ENCODE results near the gene ROMO1. TPM values are rescaled to one million over a fixed set of nuclear protein-coding genes. Genes with fewer than 3 reads are reported as not detected.

The ROMO1 gene
- total and polyA plus RNA-seq, 8 donors = 101 to 651 (median 345) TPM

GRCh38 chr20:35669681-35670080, 29.5 kb upstream of the ROMO1 start:
- intact Hi-C loops (cut with DNase I; ENCODE audit: low total_unique reads) = no loop called here
- no peak for DNase-seq
- Histone ChIP-seq H3K27me3 (no peaks in the 10 kb centered on the region), H3K27ac (no peak overlapping the region), H3K36me3 (peaks cover 35 to 72% (median 64%) of the 10 kb centered on the region in 4 donors), H3K9me3 (no peaks in the 10 kb centered on the region), H3K4me1 (peaks cover 0 to 4% (median 0%) of the 10 kb centered on the region in 4 donors), H3K4me3 (no peak overlapping the region)
- TF ChIP-seq POLR2A (IDR thresholded peaks at IDR 0.05) (no peak), POLR2AphosphoS5 (IDR thresholded peaks at IDR 0.05) (no peak), EP300 (IDR thresholded peaks at IDR 0.05) (no peak)
- TF ChIP-seq, protein P1, sequence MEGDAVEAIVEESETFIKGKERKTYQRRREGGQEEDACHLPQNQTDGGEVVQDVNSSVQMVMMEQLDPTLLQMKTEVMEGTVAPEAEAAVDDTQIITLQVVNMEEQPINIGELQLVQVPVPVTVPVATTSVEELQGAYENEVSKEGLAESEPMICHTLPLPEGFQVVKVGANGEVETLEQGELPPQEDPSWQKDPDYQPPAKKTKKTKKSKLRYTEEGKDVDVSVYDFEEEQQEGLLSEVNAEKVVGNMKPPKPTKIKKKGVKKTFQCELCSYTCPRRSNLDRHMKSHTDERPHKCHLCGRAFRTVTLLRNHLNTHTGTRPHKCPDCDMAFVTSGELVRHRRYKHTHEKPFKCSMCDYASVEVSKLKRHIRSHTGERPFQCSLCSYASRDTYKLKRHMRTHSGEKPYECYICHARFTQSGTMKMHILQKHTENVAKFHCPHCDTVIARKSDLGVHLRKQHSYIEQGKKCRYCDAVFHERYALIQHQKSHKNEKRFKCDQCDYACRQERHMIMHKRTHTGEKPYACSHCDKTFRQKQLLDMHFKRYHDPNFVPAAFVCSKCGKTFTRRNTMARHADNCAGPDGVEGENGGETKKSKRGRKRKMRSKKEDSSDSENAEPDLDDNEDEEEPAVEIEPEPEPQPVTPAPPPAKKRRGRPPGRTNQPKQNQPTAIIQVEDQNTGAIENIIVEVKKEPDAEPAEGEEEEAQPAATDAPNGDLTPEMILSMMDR (IDR thresholded peaks at IDR 0.05) = no peak
- WGBS, 5 donors = 81 to 100% (median 89%) methylated on average over 1 of the region's 1 CpG

- WGBS, 5 donors = 86 to 98% (median 92%) methylated on average over 4 of the region's 4 CpGs
- peak in 1 of 2 donors; percentile 11 for DNase-seq
- H3K4me1 ChIP-seq = no peaks in the 10 kb centered on the region
- H3K4me3 ChIP-seq = no peak overlapping the region
- no peaks in the 10 kb centered on the region for H3K27me3 ChIP-seq
- no peaks in the 10 kb centered on the region for H3K9me3 ChIP-seq
- no peak overlapping the region for H3K27ac ChIP-seq
- intact Hi-C loops (cut with DNase I; ENCODE audit: low total_unique reads) = no loop called here
- TF ChIP-seq POLR2A (IDR thresholded peaks at IDR 0.05) (no peak), EP300 (IDR thresholded peaks at IDR 0.05) (no peak), POLR2AphosphoS5 (IDR thresholded peaks at IDR 0.05) (no peak)
- TF ChIP-seq, protein P1 (IDR thresholded peaks at IDR 0.05) = no peak
- peaks cover 40 to 94% (median 90%) of the 10 kb centered on the region in 4 donors for H3K36me3 ChIP-seq
Measured at GRCh38 chr20:35673884-35674283, 25.3 kb upstream of the ROMO1 start.

GRCh38 chr20:35674921-35675320, 24.3 kb upstream of the ROMO1 start:
- H3K36me3 ChIP-seq = peaks cover 34 to 94% (median 90%) of the 10 kb centered on the region in 4 donors
- H3K27me3 ChIP-seq = no peaks in the 10 kb centered on the region
- intact Hi-C loops (cut with DNase I; ENCODE audit: low total_unique reads) = no loop called here
- no peaks in the 10 kb centered on the region for H3K4me1 ChIP-seq
- no peak overlapping the region for H3K27ac ChIP-seq
- peak in 1 of 2 donors; percentile 16 for DNase-seq
- WGBS, 5 donors = 88 to 99% (median 95%) methylated on average over 8 of the region's 8 CpGs
- no peaks in the 10 kb centered on the region for H3K9me3 ChIP-seq
- TF ChIP-seq, protein P1 (IDR thresholded peaks at IDR 0.05) = no peak
- TF ChIP-seq POLR2AphosphoS5 (IDR thresholded peaks at IDR 0.05) (no peak), EP300 (IDR thresholded peaks at IDR 0.05) (no peak)
- no peak overlapping the region for H3K4me3 ChIP-seq

GRCh38 chr20:35680452-35681183, 18.6 kb upstream of the ROMO1 start:
- Histone ChIP-seq H3K27ac (no peak overlapping the region), H3K36me3 (peaks cover 9 to 84% (median 77%) of the 10 kb centered on the region in 4 donors), H3K4me1 (peaks cover 0 to 2% (median 0%) of the 10 kb centered on the region in 4 donors), H3K4me3 (no peak overlapping the region), H3K9me3 (no peaks in the 10 kb centered on the region), H3K27me3 (no peaks in the 10 kb centered on the region)
- intact Hi-C loops (cut with DNase I; ENCODE audit: low total_unique reads) = no loop called here
- TF ChIP-seq, protein P1 (IDR thresholded peaks at IDR 0.05) = no peak
- TF ChIP-seq POLR2AphosphoS5 (IDR thresholded peaks at IDR 0.05) = no peak
- DNase-seq = no peak
- 65 to 81% (median 70%) methylated on average over 4 of the region's 4 CpGs for WGBS, 5 donors
